Mesenchymal stem cell (in vitro differentiated cells and primary cell): Measurements from ENCODE around the gene FADS2.

Experiments used
- DNase-seq: peaks from one replicate; pipeline ENCODE4 v3.0.0-alpha.2; 2013
- H2AFZ ChIP-seq: one replicate; pipeline ENCODE4 v1.6.1; 2013; ENCODE audit warnings: low read depth, mild to moderate bottlenecking, control low read depth, inconsistent platforms, low read length, moderate library complexity
- H2AK5ac ChIP-seq: 2 replicates; pipeline ENCODE4 v1.6.1; 2013; ENCODE audit warnings: low read length, moderate library complexity, mild to moderate bottlenecking, inconsistent platforms; ENCODE audit not compliant: severe bottlenecking
- H2BK120ac ChIP-seq: one replicate; pipeline ENCODE4 v1.6.1; 2013; ENCODE audit warnings: low read depth, mild to moderate bottlenecking, inconsistent platforms, low read length, moderate library complexity
- H2BK12ac ChIP-seq, 2 experiments: one replicate each; pipeline ENCODE4 v1.6.1; 2013; ENCODE audit warnings: inconsistent platforms in 2 of 2, low read length in 2 of 2, mild to moderate bottlenecking in 2 of 2, moderate library complexity in 2 of 2, control low read depth in 1 of 2
- H2BK15ac ChIP-seq: one replicate; pipeline ENCODE4 v1.6.1; 2013; ENCODE audit warnings: mild to moderate bottlenecking, low read depth, inconsistent platforms; ENCODE audit not compliant: poor library complexity, severe bottlenecking
- H2BK5ac ChIP-seq: 2 replicates; pipeline ENCODE4 v1.6.1; 2013; ENCODE audit warnings: low read depth, mild to moderate bottlenecking, low read length, control low read depth, inconsistent platforms; ENCODE audit not compliant: poor library complexity, severe bottlenecking
- H3K14ac ChIP-seq, 2 experiments: one replicate each; pipeline ENCODE4 v1.6.1; 2013; ENCODE audit warnings: inconsistent platforms in 2 of 2, low read length in 2 of 2, control low read depth in 1 of 2, mild to moderate bottlenecking in 1 of 2, moderate library complexity in 1 of 2
- H3K18ac ChIP-seq, 2 experiments: one replicate each; pipeline ENCODE4 v1.6.1; 2013; ENCODE audit warnings: inconsistent platforms in 2 of 2, low read length in 2 of 2, control low read depth in 1 of 2, low read depth in 1 of 2, mild to moderate bottlenecking in 1 of 2
- H3K23ac ChIP-seq, 2 experiments: one replicate each; pipeline ENCODE4 v1.6.1; 2013; ENCODE audit warnings: inconsistent platforms in 2 of 2, low read length in 2 of 2, mild to moderate bottlenecking in 2 of 2, moderate library complexity in 2 of 2, control low read depth in 1 of 2
- H3K27ac ChIP-seq: 2 replicates; pipeline ENCODE4 v1.5.1; 2013; ENCODE audit warnings: mild to moderate bottlenecking, moderate library complexity, low read length, control low read depth, inconsistent platforms; ENCODE audit not compliant: poor library complexity, severe bottlenecking
- H3K27me3 ChIP-seq, 2 experiments: 2 replicates each; pipeline versions ENCODE4 v1.6.1 to v1.7.0; 2013; ENCODE audit warnings: low read length in 2 of 2, mild to moderate bottlenecking in 2 of 2, moderate library complexity in 2 of 2, control low read depth in 1 of 2, inconsistent platforms in 1 of 2; ENCODE audit not compliant: control insufficient read depth in 1 of 2, insufficient read depth in 1 of 2
- H3K36me3 ChIP-seq, 2 experiments: 2 replicates each; pipeline versions ENCODE4 v1.6.1 to v1.7.0; 2013; ENCODE audit warnings: low read length in 2 of 2, control low read depth in 1 of 2, inconsistent platforms in 1 of 2, low read depth in 1 of 2, mild to moderate bottlenecking in 1 of 2; ENCODE audit not compliant: insufficient read depth in 2 of 2, control insufficient read depth in 1 of 2
- H3K4ac ChIP-seq, 2 experiments: one replicate each; pipeline ENCODE4 v1.6.1; 2013; ENCODE audit warnings: inconsistent platforms in 2 of 2, low read length in 2 of 2, mild to moderate bottlenecking in 2 of 2, moderate library complexity in 2 of 2, control low read depth in 1 of 2, low read depth in 1 of 2
- H3K4me1 ChIP-seq: 2 replicates; pipeline ENCODE4 v1.6.1; 2013; ENCODE audit warnings: low read depth, low read length, control low read depth; ENCODE audit not compliant: control insufficient read depth, insufficient read depth
- H3K4me2 ChIP-seq: 2 replicates; pipeline ENCODE4 v1.6.1; 2013; ENCODE audit warnings: low read length, mild to moderate bottlenecking, inconsistent platforms; ENCODE audit not compliant: poor library complexity, severe bottlenecking
- H3K4me3 ChIP-seq, 2 experiments: 2 replicates each; pipeline versions ENCODE4 v1.5.1 to v1.7.0; 2013; ENCODE audit warnings: low read length in 2 of 2, mild to moderate bottlenecking in 2 of 2, control low read depth in 1 of 2, low read depth in 1 of 2; ENCODE audit not compliant: insufficient read depth in 1 of 2
- H3K79me1 ChIP-seq: replicated peaks from 2 replicates; pipeline ENCODE4 v1.6.1; 2013; ENCODE audit warnings: mild to moderate bottlenecking, control low read depth, low read length, inconsistent platforms; ENCODE audit not compliant: poor library complexity, severe bottlenecking
- H3K9ac ChIP-seq: 2 replicates; pipeline ENCODE4 v1.7.0; 2013; ENCODE audit warnings: mild to moderate bottlenecking, low read length, moderate library complexity
- H3K9me3 ChIP-seq: 2 replicates; pipeline ENCODE4 v1.7.0; 2013; ENCODE audit warnings: mild to moderate bottlenecking, low read length; ENCODE audit not compliant: control insufficient read depth
- H4K8ac ChIP-seq: one replicate; pipeline ENCODE4 v1.6.1; 2013; ENCODE audit warnings: inconsistent platforms, mild to moderate bottlenecking, low read length, moderate library complexity
- H4K91ac ChIP-seq: one replicate; pipeline ENCODE4 v1.6.1; 2013; ENCODE audit warnings: mild to moderate bottlenecking, low read length, inconsistent platforms
- WGBS: methylation state at CpG from one replicate; pipeline ENCODE4 v1.1.7; 2013; ENCODE audit warnings: mixed read lengths; 5-methylcytosine and 5-hydroxymethylcytosine counted together

FADS2 gene

DNA sequence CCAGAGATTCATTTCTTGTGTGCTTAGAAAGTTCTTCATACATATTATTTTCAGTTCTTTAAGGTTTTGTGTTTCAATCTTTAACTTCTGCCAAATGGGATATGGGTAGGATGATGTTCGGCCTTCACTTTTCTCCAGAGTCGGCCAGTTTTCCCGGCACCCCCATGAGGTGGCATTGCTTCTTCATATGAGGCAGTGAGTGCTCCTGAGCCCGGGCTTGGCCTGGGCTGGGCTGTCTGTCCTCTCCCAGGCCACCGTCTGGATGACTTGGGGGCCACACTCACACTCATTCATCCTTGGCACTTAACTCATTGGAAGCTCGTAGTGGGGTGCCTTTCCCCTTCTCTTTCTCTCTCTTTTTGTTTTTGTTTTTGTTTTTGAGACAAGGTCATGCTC, 23.8 kb downstream of the FADS2 start:
- no peak for DNase-seq
- WGBS = 94% methylated on average over 6 of the region's 6 CpGs
- Histone ChIP-seq H3K4me3 (no peak overlapping the region), H4K8ac (no peak overlapping the region), H3K23ac (no peak overlapping the region), H3K27me3 (no peaks in the 10 kb centered on the region), H3K9ac (no peak overlapping the region), H3K36me3 (peaks cover 77 to 81% of the 10 kb centered on the region in 2 experiments), H3K4me1 (peaks cover 5% of the 10 kb centered on the region), H2BK120ac (no peak overlapping the region), H3K4me2 (no peak overlapping the region), H2BK5ac (no peak overlapping the region), H3K9me3 (no peaks in the 10 kb centered on the region), H3K4ac (no peak overlapping the region), H3K14ac (no peak overlapping the region), H3K79me1 (peaks cover 38% of the 10 kb centered on the region), H2BK12ac (no peak overlapping the region), H4K91ac (no peak overlapping the region), H3K27ac (no peak overlapping the region), H3K18ac (no peak overlapping the region), H2AFZ (no peak overlapping the region), H2BK15ac (no peak overlapping the region), H2AK5ac (no peak overlapping the region)

DNA sequence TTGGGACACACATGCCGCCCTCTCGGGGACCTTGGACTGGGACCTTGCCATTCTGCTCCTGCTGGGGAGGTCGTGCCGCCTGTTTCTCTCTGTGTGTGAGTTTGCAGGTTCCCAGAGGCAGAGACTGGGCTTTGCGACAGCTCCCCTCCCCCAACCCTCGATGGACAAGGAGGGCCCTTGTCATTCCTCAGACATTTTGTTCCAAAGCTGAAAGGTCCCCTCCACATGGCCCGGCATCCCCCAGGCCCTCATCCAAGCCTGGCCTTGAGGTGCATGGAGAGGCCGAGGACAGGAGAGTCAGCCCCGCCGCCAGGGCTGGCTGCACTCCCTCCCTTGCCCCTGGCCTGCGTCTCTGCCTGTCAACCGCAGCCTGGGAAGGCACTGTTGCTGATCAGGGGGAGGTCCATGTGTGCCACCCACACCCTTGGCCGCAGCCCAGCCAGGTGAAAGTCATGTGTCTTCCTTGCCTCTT, 25.6 kb downstream of the FADS2 start:
- Histone ChIP-seq H2BK15ac (no peak overlapping the region), H2AFZ (no peak overlapping the region), H3K4ac (no peak overlapping the region), H2BK120ac (no peak overlapping the region), H3K27me3 (no peaks in the 10 kb centered on the region), H4K91ac (no peak overlapping the region), H3K9me3 (no peaks in the 10 kb centered on the region), H3K14ac (no peak overlapping the region), H3K23ac (no peak overlapping the region), H3K4me1 (peaks cover 5% of the 10 kb centered on the region), H4K8ac (no peak overlapping the region), H2AK5ac (no peak overlapping the region), H3K9ac (no peak overlapping the region), H3K27ac (no peak overlapping the region), H3K4me3 (no peak overlapping the region), H2BK5ac (no peak overlapping the region), H3K79me1 (peaks cover 33% of the 10 kb centered on the region), H3K4me2 (no peak overlapping the region), H3K36me3 (peaks cover 75 to 77% of the 10 kb centered on the region in 2 experiments), H2BK12ac (no peak overlapping the region), H3K18ac (peak overlapping the region in 1 of 2 experiments; percentile 30)
- DNase-seq = no peak
- WGBS = 91% methylated on average over 13 of the region's 13 CpGs

DNA sequence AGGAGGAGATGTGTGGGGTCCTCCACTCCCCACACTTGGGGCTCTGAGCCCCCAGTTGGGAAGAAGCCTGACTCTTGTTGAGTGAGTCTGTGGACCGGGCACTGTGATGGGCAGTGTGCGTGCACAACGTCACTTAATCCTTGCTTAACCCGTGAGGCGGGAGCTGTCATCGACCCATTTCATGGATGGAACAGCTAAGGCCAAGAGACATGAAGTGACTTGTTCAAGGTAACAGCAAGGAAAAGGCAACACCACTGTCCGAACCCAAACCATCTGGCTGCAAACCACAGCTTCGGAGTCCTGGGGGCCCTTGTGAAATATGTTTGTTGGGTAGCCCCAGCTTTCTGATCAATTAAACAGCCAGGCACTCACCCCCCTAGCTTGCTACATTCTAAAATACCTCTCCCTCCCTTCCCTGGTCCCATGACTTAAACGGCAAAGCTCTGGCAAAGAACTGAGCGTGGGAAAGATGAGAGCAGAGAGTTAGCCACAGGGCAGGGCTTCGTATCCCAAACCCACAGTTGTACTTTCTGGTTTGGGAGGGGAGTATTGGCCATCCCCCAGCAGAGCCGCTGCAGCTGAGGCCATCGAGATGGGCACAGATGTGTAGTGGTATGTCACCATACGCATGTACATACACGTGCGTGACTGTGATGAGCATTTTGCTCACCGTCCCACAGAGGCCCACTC, 26.3 kb downstream of the FADS2 start:
- Histone ChIP-seq H3K23ac (peak overlapping the region in 1 of 2 experiments; percentile 34), H2BK120ac (no peak overlapping the region), H3K4me3 (no peak overlapping the region), H2BK5ac (no peak overlapping the region), H3K4ac (no peak overlapping the region), H2BK15ac (no peak overlapping the region), H3K79me1 (peaks cover 33% of the 10 kb centered on the region), H2BK12ac (peak overlapping the region in 1 of 2 experiments; percentile 60), H3K9ac (no peak overlapping the region), H2AFZ (no peak overlapping the region), H3K18ac (no peak overlapping the region), H3K14ac (no peak overlapping the region), H3K27me3 (no peaks in the 10 kb centered on the region), H3K27ac (no peak overlapping the region), H4K91ac (peak overlapping the region; percentile 45), H3K36me3 (peaks cover 73 to 74% of the 10 kb centered on the region in 2 experiments), H4K8ac (peak overlapping the region; percentile 66), H3K4me2 (no peak overlapping the region), H3K4me1 (peaks cover 5% of the 10 kb centered on the region), H3K9me3 (no peaks in the 10 kb centered on the region), H2AK5ac (no peak overlapping the region)
- DNase-seq = no peak
- 93% methylated on average over 17 of the region's 17 CpGs for WGBS

DNA sequence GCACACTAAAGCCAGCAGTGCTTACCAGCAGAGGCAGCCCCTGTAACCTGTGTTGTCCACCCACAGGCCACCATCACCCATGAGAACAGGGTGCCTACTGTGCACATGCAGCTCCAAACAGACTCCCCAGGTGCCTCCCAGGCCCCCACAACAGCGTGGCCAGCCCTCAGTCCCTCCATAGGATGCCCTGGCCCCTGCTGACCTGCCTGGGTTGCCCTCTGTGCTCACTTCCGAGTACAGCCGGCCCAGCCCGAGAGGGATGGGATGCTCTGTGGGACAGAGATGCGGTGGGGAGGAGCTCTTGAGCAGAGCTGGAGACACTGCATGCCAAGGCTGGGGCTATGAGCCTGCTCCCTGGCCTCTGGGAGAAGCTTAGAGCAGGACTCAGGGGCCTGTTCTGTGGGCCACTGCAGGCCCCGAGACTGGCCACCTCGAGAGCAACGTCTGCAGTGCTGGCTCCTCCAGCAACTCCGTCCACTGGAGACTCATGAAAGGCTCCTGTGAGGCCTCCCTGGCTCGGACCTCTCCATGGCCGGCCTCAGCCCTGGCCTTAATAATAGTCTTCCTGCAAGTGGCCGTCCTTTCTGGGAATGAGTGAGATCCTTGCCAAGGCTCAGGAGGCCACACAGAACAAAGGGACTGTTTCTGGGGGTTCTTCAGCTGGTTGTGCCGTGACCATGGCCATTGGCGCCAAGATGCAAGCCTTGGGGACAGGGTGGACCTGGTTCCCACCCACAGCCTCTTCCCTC, 27.0 kb downstream of the FADS2 start:
- Histone ChIP-seq H3K27ac (no peak overlapping the region), H3K36me3 (peaks cover 74% of the 10 kb centered on the region in 2 experiments), H3K79me1 (peaks cover 33% of the 10 kb centered on the region), H2BK15ac (no peak overlapping the region), H2BK120ac (no peak overlapping the region), H3K4me3 (no peak overlapping the region), H3K9ac (no peak overlapping the region), H3K4me2 (no peak overlapping the region), H4K8ac (peak overlapping the region; percentile 66), H2AFZ (no peak overlapping the region), H3K27me3 (no peaks in the 10 kb centered on the region), H2BK5ac (no peak overlapping the region), H3K14ac (no peak overlapping the region), H3K9me3 (no peaks in the 10 kb centered on the region), H4K91ac (no peak overlapping the region), H3K4ac (no peak overlapping the region), H3K18ac (no peak overlapping the region), H3K4me1 (peaks cover 5% of the 10 kb centered on the region), H2AK5ac (no peak overlapping the region), H2BK12ac (peak overlapping the region in 1 of 2 experiments; percentile 60), H3K23ac (peak overlapping the region in 1 of 2 experiments; percentile 34)
- WGBS = 97% methylated on average over 14 of the region's 14 CpGs
- no peak for DNase-seq
